Gastrocnemius medialis (tissue), 4 donors: Measurements from ENCODE around the gene PGLYRP2. TPM values are rescaled to one million over a fixed set of nuclear protein-coding genes. Genes with fewer than 3 reads are reported as not detected.
"Not testable (repeated sequence)": the region's sequence is repeated elsewhere in the genome, so short reads cannot be mapped to it uniquely, and the experiment has no call there.

Experiments
- ATAC-seq, 2 donors: fragments of 150-250 bp; one replicate each; pipeline ENCODE4 v1.9.1; 2016
- DNase-seq, 2 donors: peaks; one replicate each; pipeline ENCODE4 v3.0.0-alpha.2; 2019
- H3K27ac ChIP-seq, 4 donors: fragments of 200-600 bp; sonication (generic); 1 replicate in 1 of 4; 2 replicates in 3 of 4; pipeline ENCODE4 v1.5.1; 2016 to 2018; ENCODE audit warnings: mild to moderate bottlenecking in 2 of 4, moderate library complexity in 1 of 4
- H3K27me3 ChIP-seq, 3 donors: fragments of 200-600 bp; sonication (generic) in 2 of 3; 1 replicate in 1 of 3; 2 replicates in 2 of 3; pipeline versions ENCODE4 v1.5.1 to v1.6.0; 2016 to 2019; ENCODE audit warnings: mild to moderate bottlenecking in 1 of 3, moderate library complexity in 1 of 3
- H3K36me3 ChIP-seq, 2 donors: fragments of 200-600 bp; sonication (generic) in 1 of 2; one replicate each; pipeline ENCODE4 v1.5.1; 2017 to 2018
- H3K4me1 ChIP-seq, 2 donors: fragments of 200-600 bp; sonication (generic) in 1 of 2; one replicate each; pipeline ENCODE4 v1.5.1; 2016 to 2017; ENCODE audit warnings: mild to moderate bottlenecking in 2 of 2
- H3K4me3 ChIP-seq, 4 donors: fragments of 200-600 bp; sonication (generic) in 3 of 4; 1 replicate in 1 of 4; 2 replicates in 3 of 4; pipeline ENCODE4 v1.5.1; 2016 to 2019; ENCODE audit warnings: mild to moderate bottlenecking in 2 of 4
- H3K9me3 ChIP-seq, 3 donors: fragments of 200-600 bp; sonication (generic) in 2 of 3; 1 replicate in 1 of 3; 2 replicates in 2 of 3; pipeline ENCODE4 v1.5.1; 2016 to 2019
- POLR2A ChIP-seq, 2 donors: fragments of 450-650 bp; IDR thresholded peaks; one replicate each; pipeline ENCODE4 v1.6.1; 2017; ENCODE audit warnings: antibody characterized with exemption in 2 of 2, mild to moderate bottlenecking in 2 of 2, moderate library complexity in 2 of 2
- in situ Hi-C, 4 donors: fragments of 200-750 bp; cut with MboI; loops; one replicate each; pipeline versions ENCODE4 v1.15.0 to v1.8.0; 2017; ENCODE audit warnings: low sequenced_read_pairs in 4 of 4
- intact Hi-C: fragments of 100-400 bp; cut with DNase I; formaldehyde crosslinking; loops from one replicate; pipeline ENCODE4 v1.15.1; 2023; ENCODE audit warnings: low total_unique reads
- total RNA-seq, 4 donors: library from RNA; depleted of rRNA; stranded (reverse); fragments of >200 nt; gene quantifications; one replicate each; pipeline versions ENCODE4 v1.1.0 to v1.2.3, GENCODE V29; 2016
- TF ChIP-seq, protein P1 (sequence below), 5 experiments: fragments of 450-650 bp in 3 of 5; fragments of 200-600 bp in 2 of 5; sonication (generic) in 2 of 5; IDR thresholded peaks in 4 of 5; conservative IDR thresholded peaks in 1 of 5; 1 replicate in 4 of 5; 2 replicates in 1 of 5; pipeline ENCODE4 v1.5.1; 2016 to 2019; ENCODE audit warnings: antibody characterized with exemption in 5 of 5, mild to moderate bottlenecking in 3 of 5, moderate library complexity in 3 of 5

The PGLYRP2 gene
- total RNA-seq, 4 donors from 2014 or later: not detected

DNA sequence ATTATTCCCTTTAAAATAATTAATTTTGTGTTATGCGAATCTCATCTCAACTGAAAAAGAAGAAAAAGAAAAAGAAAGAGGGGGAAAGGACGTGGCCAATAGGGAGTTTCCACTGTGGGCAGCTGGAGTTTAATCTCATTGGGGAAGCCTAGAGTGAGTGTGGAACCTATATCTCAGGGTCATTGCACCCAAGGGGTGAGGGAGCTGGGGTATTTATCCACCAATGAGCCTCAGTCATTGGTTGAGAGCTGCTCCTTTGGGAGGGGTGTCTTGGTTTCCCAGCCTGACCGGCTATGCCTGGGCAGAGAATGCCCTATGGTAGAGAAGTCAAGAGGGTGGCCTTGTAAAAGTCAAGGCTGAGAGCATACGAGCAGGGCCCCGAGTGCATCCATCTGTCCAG, 45.5 kb upstream of the PGLYRP2 start:
- H3K27ac ChIP-seq: no peak overlapping the region
- H3K4me3 ChIP-seq: no peak overlapping the region
- TF ChIP-seq, protein P1, sequence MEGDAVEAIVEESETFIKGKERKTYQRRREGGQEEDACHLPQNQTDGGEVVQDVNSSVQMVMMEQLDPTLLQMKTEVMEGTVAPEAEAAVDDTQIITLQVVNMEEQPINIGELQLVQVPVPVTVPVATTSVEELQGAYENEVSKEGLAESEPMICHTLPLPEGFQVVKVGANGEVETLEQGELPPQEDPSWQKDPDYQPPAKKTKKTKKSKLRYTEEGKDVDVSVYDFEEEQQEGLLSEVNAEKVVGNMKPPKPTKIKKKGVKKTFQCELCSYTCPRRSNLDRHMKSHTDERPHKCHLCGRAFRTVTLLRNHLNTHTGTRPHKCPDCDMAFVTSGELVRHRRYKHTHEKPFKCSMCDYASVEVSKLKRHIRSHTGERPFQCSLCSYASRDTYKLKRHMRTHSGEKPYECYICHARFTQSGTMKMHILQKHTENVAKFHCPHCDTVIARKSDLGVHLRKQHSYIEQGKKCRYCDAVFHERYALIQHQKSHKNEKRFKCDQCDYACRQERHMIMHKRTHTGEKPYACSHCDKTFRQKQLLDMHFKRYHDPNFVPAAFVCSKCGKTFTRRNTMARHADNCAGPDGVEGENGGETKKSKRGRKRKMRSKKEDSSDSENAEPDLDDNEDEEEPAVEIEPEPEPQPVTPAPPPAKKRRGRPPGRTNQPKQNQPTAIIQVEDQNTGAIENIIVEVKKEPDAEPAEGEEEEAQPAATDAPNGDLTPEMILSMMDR (IDR thresholded peaks at IDR 0.05 in 4 of 5, conservative IDR thresholded peaks at IDR 0.05 in 1 of 5): no peak
- no peak for TF ChIP-seq POLR2A (IDR thresholded peaks at IDR 0.05)
- no peak for ATAC-seq
- no peaks in the 10 kb centered on the region for H3K36me3 ChIP-seq
- H3K9me3 ChIP-seq: no peaks in the 10 kb centered on the region
- H3K4me1 ChIP-seq: no peaks in the 10 kb centered on the region
- in situ Hi-C loops (no loop called here), intact Hi-C loops (no loop called here)
- H3K27me3 ChIP-seq: no peaks in the 10 kb centered on the region
- DNase-seq: no peak

DNA sequence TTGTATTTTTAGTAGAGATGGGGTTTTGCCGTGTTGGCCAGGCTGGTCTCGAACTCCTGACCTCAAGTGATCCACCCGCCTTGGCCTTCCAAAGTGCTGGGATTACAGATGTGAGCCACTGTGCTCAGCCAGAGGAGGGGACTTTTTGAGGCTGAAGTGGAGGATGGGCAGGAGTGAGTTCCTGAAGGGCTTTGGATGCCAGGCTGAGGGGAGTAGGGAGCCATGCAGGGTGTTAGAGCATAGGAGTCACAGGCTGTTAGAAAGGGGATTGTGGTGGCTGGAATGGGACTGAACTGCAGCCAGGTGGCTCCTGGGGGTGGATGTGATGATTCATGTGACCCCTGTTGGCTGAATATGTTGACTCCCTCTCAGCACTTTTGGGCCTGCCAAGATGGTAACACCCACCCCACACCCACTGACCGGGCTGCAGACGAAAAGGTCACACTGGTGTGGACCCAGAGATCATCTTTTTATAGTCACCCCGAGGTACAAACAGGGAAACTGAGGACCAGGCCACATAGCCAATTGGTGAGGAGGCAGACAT, 40.2 kb upstream of the PGLYRP2 start:
- intact Hi-C loops (no loop called here), in situ Hi-C loops (no loop called here)
- TF ChIP-seq POLR2A (IDR thresholded peaks at IDR 0.05): no peak
- TF ChIP-seq, protein P1 (IDR thresholded peaks at IDR 0.05 in 4 of 5, conservative IDR thresholded peaks at IDR 0.05 in 1 of 5): no peak
- Histone ChIP-seq H3K27me3 (no peaks in the 10 kb centered on the region), H3K4me3 (no peak overlapping the region), H3K27ac (no peak overlapping the region), H3K4me1 (no peaks in the 10 kb centered on the region), H3K9me3 (no peaks in the 10 kb centered on the region), H3K36me3 (no peaks in the 10 kb centered on the region)
- ATAC-seq (no peak), DNase-seq (no peak)

DNA sequence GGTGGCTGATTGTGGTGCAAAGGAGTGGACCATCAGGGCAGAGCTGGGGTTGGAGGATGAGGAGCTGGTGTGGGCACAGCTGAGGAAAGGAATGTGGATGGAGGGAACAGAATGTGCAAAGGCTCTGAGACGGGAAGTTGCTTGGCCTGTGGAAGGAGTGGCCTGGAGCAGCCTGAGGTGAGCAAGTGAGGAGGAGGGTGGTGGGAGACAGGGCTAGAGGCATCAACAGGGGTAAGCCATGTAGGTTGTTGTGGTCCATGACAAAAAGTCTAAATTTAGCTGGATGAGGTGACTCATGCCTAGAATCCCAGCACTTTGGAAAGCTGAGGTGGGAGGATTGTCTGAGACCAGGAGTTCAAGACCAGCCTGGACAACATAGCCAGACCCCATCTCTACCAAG, 38.5 kb upstream of the PGLYRP2 start:
- TF ChIP-seq POLR2A (IDR thresholded peaks at IDR 0.05): no peak
- Histone ChIP-seq H3K27me3 (no peaks in the 10 kb centered on the region), H3K36me3 (no peaks in the 10 kb centered on the region), H3K27ac (no peak overlapping the region), H3K4me1 (no peaks in the 10 kb centered on the region), H3K4me3 (no peak overlapping the region), H3K9me3 (no peaks in the 10 kb centered on the region)
- intact Hi-C loops: no loop called here
- DNase-seq (no peak), ATAC-seq (no peak)
- in situ Hi-C loops: no loop called here

DNA sequence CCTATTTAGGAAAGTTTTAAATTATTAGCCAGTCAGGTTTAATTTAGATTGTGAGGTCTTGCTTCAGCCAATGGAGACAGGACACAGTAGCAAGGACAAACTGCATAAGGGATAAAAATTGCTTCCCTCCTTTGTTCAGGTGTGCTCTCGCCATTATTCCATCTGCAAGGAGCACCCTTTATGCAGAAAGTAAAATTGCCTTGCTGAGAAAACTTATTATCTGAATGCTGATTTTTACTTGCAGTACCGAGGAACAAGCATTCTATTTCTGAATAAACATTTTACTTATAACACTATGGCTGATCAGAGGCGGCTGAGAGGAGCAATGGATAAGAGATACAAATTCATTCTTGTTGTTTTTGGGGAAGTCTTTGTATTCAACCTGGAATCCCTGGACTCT, 37.1 kb upstream of the PGLYRP2 start:
- intact Hi-C loops (no loop called here), in situ Hi-C loops (no loop called here)
- TF ChIP-seq, protein P1 (IDR thresholded peaks at IDR 0.05 in 4 of 5, conservative IDR thresholded peaks at IDR 0.05 in 1 of 5): no peak
- TF ChIP-seq POLR2A (IDR thresholded peaks at IDR 0.05): no peak
- ATAC-seq: no peak
- Histone ChIP-seq H3K4me3 (no peak overlapping the region), H3K27me3 (no peaks in the 10 kb centered on the region), H3K9me3 (no peaks in the 10 kb centered on the region), H3K27ac (no peak overlapping the region), H3K36me3 (no peaks in the 10 kb centered on the region), H3K4me1 (no peaks in the 10 kb centered on the region)
- no peak for DNase-seq

DNA sequence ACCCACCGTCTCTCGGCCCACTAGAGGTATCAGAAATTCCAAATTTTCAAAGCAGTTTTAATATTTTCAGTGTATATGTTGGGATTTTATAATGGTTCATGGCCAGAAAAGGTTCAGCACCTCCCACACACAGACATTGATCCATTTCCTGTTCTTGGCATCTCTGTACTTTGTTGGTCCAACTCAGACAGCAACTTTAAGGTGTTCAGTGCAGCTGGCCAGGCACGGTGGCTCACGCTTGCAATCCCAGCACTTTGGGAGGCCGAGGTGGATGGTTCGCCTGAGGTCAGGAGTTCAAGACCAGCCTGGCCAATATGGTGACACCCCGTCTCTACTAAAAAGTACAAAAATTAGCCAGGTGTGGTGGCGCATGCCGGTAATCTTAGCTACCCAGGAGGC, 35.9 kb upstream of the PGLYRP2 start:
- DNase-seq, H3K36me3 ChIP-seq, intact Hi-C loops, H3K9me3 ChIP-seq, H3K27ac ChIP-seq, H3K4me3 ChIP-seq, H3K4me1 ChIP-seq, in situ Hi-C loops, H3K27me3 ChIP-seq, ATAC-seq: not testable (repeated sequence)
